Mesendoderm (in vitro differentiated cells): ENCODE measurements around the gene XRCC2. TPM values are rescaled to one million over a fixed set of nuclear protein-coding genes. Genes with fewer than 3 reads are reported as not detected.
A peak's percentile ranks its signal among the peaks of the same experiment; 100 is the strongest.
"Not testable (repeated sequence)": the region's sequence is repeated elsewhere in the genome, so short reads cannot be mapped to it uniquely, and the experiment has no call there.

Experiments used
- DNase-seq: peaks from one replicate; pipeline ENCODE4 v3.0.0; 2013
- H2AK5ac ChIP-seq: 2 replicates; pipeline ENCODE4 v1.6.1; 2013; ENCODE audit warnings: low read length, inconsistent platforms
- H2BK120ac ChIP-seq: 2 replicates; pipeline ENCODE4 v1.6.1; 2013; ENCODE audit warnings: low read depth, mild to moderate bottlenecking, low read length, moderate library complexity, mixed read lengths
- H2BK15ac ChIP-seq: replicated peaks from 2 replicates; pipeline ENCODE4 v1.6.1; 2013; ENCODE audit warnings: low read depth, mild to moderate bottlenecking, moderate library complexity
- H2BK5ac ChIP-seq: 2 replicates; pipeline ENCODE4 v1.6.1; 2013; ENCODE audit warnings: low read length, inconsistent platforms
- H3K18ac ChIP-seq: 2 replicates; pipeline ENCODE4 v1.6.1; 2013; ENCODE audit warnings: mild to moderate bottlenecking, low read length, mixed read lengths
- H3K23ac ChIP-seq: one replicate; pipeline ENCODE4 v1.6.1; 2013; ENCODE audit warnings: low read length
- H3K27ac ChIP-seq: 2 replicates; pipeline ENCODE4 v1.5.1; 2013; ENCODE audit warnings: low read depth, mild to moderate bottlenecking, inconsistent platforms, low read length, moderate library complexity
- H3K27me3 ChIP-seq: 2 replicates; pipeline ENCODE4 v1.6.1; 2013; ENCODE audit warnings: low read length, control low read depth, mild to moderate bottlenecking, inconsistent platforms; ENCODE audit not compliant: insufficient read depth, poor library complexity
- H3K36me3 ChIP-seq: 2 replicates; pipeline ENCODE4 v1.6.1; 2013; ENCODE audit warnings: low read length, inconsistent platforms; ENCODE audit not compliant: control insufficient read depth, insufficient read depth
- H3K4ac ChIP-seq: one replicate; pipeline ENCODE4 v1.6.1; 2013; ENCODE audit warnings: low read depth, mild to moderate bottlenecking, low read length, moderate library complexity
- H3K4me1 ChIP-seq: 2 replicates; pipeline ENCODE4 v1.6.1; 2013; ENCODE audit warnings: low read depth, low read length, inconsistent platforms; ENCODE audit not compliant: control insufficient read depth
- H3K4me2 ChIP-seq: 2 replicates; pipeline ENCODE4 v1.6.1; 2013; ENCODE audit warnings: low read length
- H3K4me3 ChIP-seq: 2 replicates; pipeline ENCODE4 v1.5.1; 2013; ENCODE audit warnings: mild to moderate bottlenecking, low read length
- H3K56ac ChIP-seq: one replicate; pipeline ENCODE4 v1.6.1; 2013; ENCODE audit warnings: low read length
- H3K79me1 ChIP-seq: 2 replicates; pipeline ENCODE4 v1.6.1; 2013; ENCODE audit warnings: low read length, inconsistent platforms
- H3K79me2 ChIP-seq: 2 replicates; pipeline ENCODE4 v1.6.1; 2013; ENCODE audit warnings: mild to moderate bottlenecking, low read length; ENCODE audit not compliant: control insufficient read depth, insufficient read depth
- H3K9ac ChIP-seq: 2 replicates; pipeline ENCODE4 v1.6.1; 2013; ENCODE audit warnings: low read length, inconsistent platforms
- H4K5ac ChIP-seq: one replicate; pipeline ENCODE4 v1.6.1; 2013; ENCODE audit warnings: low read length
- H4K8ac ChIP-seq: one replicate; pipeline ENCODE4 v1.6.1; 2013; ENCODE audit warnings: low read depth, mild to moderate bottlenecking, control low read depth, low read length, moderate library complexity
- WGBS: extraction: QIAGEN DNeasy Blood & Tissue Kit; methylation state at CpG from one replicate; pipeline ENCODE4 v1.1.7; 2013; ENCODE audit warnings: low lambda C conversion rate, missing lambda C conversion rate; ENCODE audit not compliant: insufficient coverage; ENCODE audit errors: extremely low coverage; 5-methylcytosine and 5-hydroxymethylcytosine counted together
- polyA plus RNA-seq, 2 experiments: library from polyadenylated mRNA; stranded (reverse); fragments of 200-250 nt; gene quantifications; one replicate each; pipeline ENCODE4 v1.2.3, GENCODE V29; 2013

Gene XRCC2
- polyA plus RNA-seq (2013, experiment 1 of 2): 23.2 TPM
- 22.3 TPM for polyA plus RNA-seq (2013, experiment 2 of 2)

GRCh38 chr7:152675759-152676636 lies at the start of gene XRCC2:
XRCC2 (minus strand) TSS chr7:152676141; CDS start chr7:152676079, 62 bp downstream.
- H3K9ac ChIP-seq: peak within 1 kb of the TSS; percentile 97
- no CpG with 5 or more reads among the region's 63 CpGs for WGBS
- peaks cover 36% of the 10 kb centered on the region for H3K79me2 ChIP-seq
- peak within 1 kb of the TSS; percentile 73 for H3K18ac ChIP-seq
- peak within 1 kb of the TSS; percentile 37 for H3K4me2 ChIP-seq
- peak within 1 kb of the TSS; percentile 66 for H3K23ac ChIP-seq
- peak within 1 kb of the TSS; percentile 67 for H4K8ac ChIP-seq
- H3K4me1 ChIP-seq: peaks cover 2% of the 10 kb centered on the region
- peak within 1 kb of the TSS; percentile 57 for H3K4ac ChIP-seq
- no peaks in the 10 kb centered on the region for H3K27me3 ChIP-seq
- H2BK5ac ChIP-seq: peak within 1 kb of the TSS; percentile 82
- H3K27ac ChIP-seq: peak within 1 kb of the TSS; percentile 58
- H3K79me1 ChIP-seq: no peaks in the 10 kb centered on the region
- no peak within 1 kb of the TSS for H2BK15ac ChIP-seq
- no peak within 1 kb of the TSS for H2AK5ac ChIP-seq
- H2BK120ac ChIP-seq: no peak within 1 kb of the TSS
- H3K4me3 ChIP-seq: peak within 1 kb of the TSS; percentile 49
- H3K56ac ChIP-seq: peak within 1 kb of the TSS; percentile 98
- DNase-seq: peak; percentile 94
- no peak within 1 kb of the TSS for H4K5ac ChIP-seq
- H3K36me3 ChIP-seq: no peaks in the 10 kb centered on the region

- Histone ChIP-seq H3K4ac (no peak overlapping the region), H3K4me1 (no peaks in the 10 kb centered on the region), H3K4me3 (no peak overlapping the region), H3K18ac (no peak overlapping the region), H3K23ac (no peak overlapping the region), H3K9ac (no peak overlapping the region), H3K27ac (no peak overlapping the region), H3K27me3 (no peaks in the 10 kb centered on the region), H2BK5ac (no peak overlapping the region), H2BK120ac (no peak overlapping the region), H3K79me2 (no peaks in the 10 kb centered on the region), H3K79me1 (no peaks in the 10 kb centered on the region), H2AK5ac (no peak overlapping the region), H3K56ac (no peak overlapping the region), H2BK15ac (no peak overlapping the region), H3K4me2 (no peak overlapping the region), H4K5ac (no peak overlapping the region), H3K36me3 (no peaks in the 10 kb centered on the region), H4K8ac (no peak overlapping the region)
- no peak for DNase-seq
- no CpG with 5 or more reads among the region's 2 CpGs for WGBS
These were observed 47.4 kb upstream of the XRCC2 start for GRCh38 chr7:152723364-152723763.

- no CpG with 5 or more reads among the region's 1 CpG for WGBS
- not testable (repeated sequence) for H3K79me1 ChIP-seq, H3K36me3 ChIP-seq
These were observed 36.6 kb upstream of the XRCC2 start for GRCh38 chr7:152712412-152713042.

GRCh38 chr7:152711444-152711944 lies 35.6 kb upstream of the XRCC2 start:
- H3K4ac ChIP-seq: no peak overlapping the region
- no peaks in the 10 kb centered on the region for H3K36me3 ChIP-seq
- no peak overlapping the region for H3K18ac ChIP-seq
- no peak overlapping the region for H3K4me3 ChIP-seq
- no peak overlapping the region for H4K8ac ChIP-seq
- H3K4me2 ChIP-seq: no peak overlapping the region
- H2BK5ac ChIP-seq: no peak overlapping the region
- no peak overlapping the region for H3K27ac ChIP-seq
- WGBS: no CpG with 5 or more reads among the region's 9 CpGs
- H3K56ac ChIP-seq: no peak overlapping the region
- H3K79me1 ChIP-seq: no peaks in the 10 kb centered on the region
- no peak overlapping the region for H3K23ac ChIP-seq
- H3K4me1 ChIP-seq: no peaks in the 10 kb centered on the region
- no peak overlapping the region for H4K5ac ChIP-seq
- H2AK5ac ChIP-seq: no peak overlapping the region
- no peaks in the 10 kb centered on the region for H3K27me3 ChIP-seq
- no peaks in the 10 kb centered on the region for H3K79me2 ChIP-seq
- no peak overlapping the region for H3K9ac ChIP-seq
- no peak overlapping the region for H2BK120ac ChIP-seq
- no peak overlapping the region for H2BK15ac ChIP-seq
- DNase-seq: no peak

More at GRCh38 chr7:152712412-152713042, 36.6 kb upstream of the XRCC2 start:
- H3K4me1 ChIP-seq, H2BK15ac ChIP-seq, H2BK120ac ChIP-seq, H3K27me3 ChIP-seq, H3K56ac ChIP-seq, H3K18ac ChIP-seq, H2BK5ac ChIP-seq, H4K5ac ChIP-seq, H3K9ac ChIP-seq, H2AK5ac ChIP-seq, H3K23ac ChIP-seq, H3K4me3 ChIP-seq, H3K4me2 ChIP-seq, DNase-seq, H4K8ac ChIP-seq, H3K4ac ChIP-seq, H3K27ac ChIP-seq, H3K79me2 ChIP-seq: not testable (repeated sequence)

GRCh38 chr7:152710153-152710442 lies 34.2 kb upstream of the XRCC2 start:
- no peaks in the 10 kb centered on the region for H3K79me1 ChIP-seq
- no CpG with 5 or more reads among the region's 2 CpGs for WGBS

More at GRCh38 chr7:152710153-152710442, 34.2 kb upstream of the XRCC2 start:
- H4K8ac ChIP-seq: no peak overlapping the region
- no peak overlapping the region for H2BK15ac ChIP-seq
- DNase-seq: no peak
- H3K36me3 ChIP-seq: no peaks in the 10 kb centered on the region
- no peak overlapping the region for H2BK5ac ChIP-seq
- no peak overlapping the region for H3K4me3 ChIP-seq
- H3K56ac ChIP-seq: no peak overlapping the region
- H3K79me2 ChIP-seq: no peaks in the 10 kb centered on the region
- no peak overlapping the region for H4K5ac ChIP-seq
- no peak overlapping the region for H2BK120ac ChIP-seq
- H3K4me2 ChIP-seq: no peak overlapping the region
- no peak overlapping the region for H3K18ac ChIP-seq
- H2AK5ac ChIP-seq: no peak overlapping the region
- no peaks in the 10 kb centered on the region for H3K27me3 ChIP-seq
- no peaks in the 10 kb centered on the region for H3K4me1 ChIP-seq
- no peak overlapping the region for H3K4ac ChIP-seq
- no peak overlapping the region for H3K9ac ChIP-seq
- no peak overlapping the region for H3K23ac ChIP-seq
- no peak overlapping the region for H3K27ac ChIP-seq
